ENCODE measurements around the gene PPIB. TPM values are rescaled to one million over a fixed set of nuclear protein-coding genes. Genes with fewer than 3 reads are reported as not detected.
A peak's percentile ranks its signal among the peaks of the same experiment; 100 is the strongest.

PPIB gene
- total RNA-seq, 1 donor, result 954 TPM

GRCh38 chr15:64156652-64157331, 6.0 kb downstream of the PPIB start:
- TF ChIP-seq, protein P1, sequence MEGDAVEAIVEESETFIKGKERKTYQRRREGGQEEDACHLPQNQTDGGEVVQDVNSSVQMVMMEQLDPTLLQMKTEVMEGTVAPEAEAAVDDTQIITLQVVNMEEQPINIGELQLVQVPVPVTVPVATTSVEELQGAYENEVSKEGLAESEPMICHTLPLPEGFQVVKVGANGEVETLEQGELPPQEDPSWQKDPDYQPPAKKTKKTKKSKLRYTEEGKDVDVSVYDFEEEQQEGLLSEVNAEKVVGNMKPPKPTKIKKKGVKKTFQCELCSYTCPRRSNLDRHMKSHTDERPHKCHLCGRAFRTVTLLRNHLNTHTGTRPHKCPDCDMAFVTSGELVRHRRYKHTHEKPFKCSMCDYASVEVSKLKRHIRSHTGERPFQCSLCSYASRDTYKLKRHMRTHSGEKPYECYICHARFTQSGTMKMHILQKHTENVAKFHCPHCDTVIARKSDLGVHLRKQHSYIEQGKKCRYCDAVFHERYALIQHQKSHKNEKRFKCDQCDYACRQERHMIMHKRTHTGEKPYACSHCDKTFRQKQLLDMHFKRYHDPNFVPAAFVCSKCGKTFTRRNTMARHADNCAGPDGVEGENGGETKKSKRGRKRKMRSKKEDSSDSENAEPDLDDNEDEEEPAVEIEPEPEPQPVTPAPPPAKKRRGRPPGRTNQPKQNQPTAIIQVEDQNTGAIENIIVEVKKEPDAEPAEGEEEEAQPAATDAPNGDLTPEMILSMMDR (IDR thresholded peaks at IDR 0.05; ENCODE audit: extremely low read depth, low read depth, low read length), result no peak
- Histone ChIP-seq H3K27me3 (ENCODE audit: insufficient read depth, low read length) (peaks cover 17% of the 10 kb centered on the region), H3K4me1 (ENCODE audit: insufficient read depth, low read length) (peaks cover 41% of the 10 kb centered on the region), H3K27ac (ENCODE audit: low read depth, low read length) (no peak overlapping the region), H2AFZ (ENCODE audit: low read length) (no peak overlapping the region), H3K36me3 (ENCODE audit: insufficient read depth, low read length) (peaks cover 68% of the 10 kb centered on the region), H3K9me3 (ENCODE audit: low read depth, low read length) (no peaks in the 10 kb centered on the region), H3K79me2 (ENCODE audit: insufficient read depth, low read length) (peaks cover 34% of the 10 kb centered on the region), H3K4me3 (ENCODE audit: insufficient read depth, low read length) (no peak overlapping the region), H3K4me2 (ENCODE audit: insufficient read depth, low read length) (no peak overlapping the region), H4K20me1 (ENCODE audit: insufficient read depth, low read length) (peaks cover 60% of the 10 kb centered on the region)
- no peak for DNase-seq (ENCODE audit: insufficient read length, low spot score, missing footprints)

GRCh38 chr15:64155802-64156651, 6.8 kb downstream of the PPIB start:
- no peaks in the 10 kb centered on the region for H3K9me3 ChIP-seq (ENCODE audit: low read depth, low read length)
- H3K4me1 ChIP-seq (ENCODE audit: insufficient read depth, low read length), result peaks cover 36% of the 10 kb centered on the region
- peaks cover 64% of the 10 kb centered on the region for H3K36me3 ChIP-seq (ENCODE audit: insufficient read depth, low read length)
- peaks cover 19% of the 10 kb centered on the region for H3K27me3 ChIP-seq (ENCODE audit: insufficient read depth, low read length)
- H3K27ac ChIP-seq (ENCODE audit: low read depth, low read length), result no peak overlapping the region
- TF ChIP-seq, protein P1 (IDR thresholded peaks at IDR 0.05; ENCODE audit: extremely low read depth, low read depth, low read length), result no peak
- H3K79me2 ChIP-seq (ENCODE audit: insufficient read depth, low read length), result peaks cover 28% of the 10 kb centered on the region
- no peak overlapping the region for H3K4me2 ChIP-seq (ENCODE audit: insufficient read depth, low read length)
- peaks cover 58% of the 10 kb centered on the region for H4K20me1 ChIP-seq (ENCODE audit: insufficient read depth, low read length)
- no peak for DNase-seq (ENCODE audit: insufficient read length, low spot score, missing footprints)
- no peak overlapping the region for H3K4me3 ChIP-seq (ENCODE audit: insufficient read depth, low read length)
- no peak overlapping the region for H2AFZ ChIP-seq (ENCODE audit: low read length)

GRCh38 chr15:64153480-64154367, 9.1 kb downstream of the PPIB start:
- peaks cover 12% of the 10 kb centered on the region for H3K79me2 ChIP-seq (ENCODE audit: insufficient read depth, low read length)
- H3K4me2 ChIP-seq (ENCODE audit: insufficient read depth, low read length), result no peak overlapping the region
- H3K36me3 ChIP-seq (ENCODE audit: insufficient read depth, low read length), result peaks cover 42% of the 10 kb centered on the region
- peaks cover 21% of the 10 kb centered on the region for H3K27me3 ChIP-seq (ENCODE audit: insufficient read depth, low read length)
- peaks cover 42% of the 10 kb centered on the region for H4K20me1 ChIP-seq (ENCODE audit: insufficient read depth, low read length)
- H2AFZ ChIP-seq (ENCODE audit: low read length), result no peak overlapping the region
- H3K4me1 ChIP-seq (ENCODE audit: insufficient read depth, low read length), result peaks cover 21% of the 10 kb centered on the region
- H3K4me3 ChIP-seq (ENCODE audit: insufficient read depth, low read length), result no peak overlapping the region
- DNase-seq (ENCODE audit: insufficient read length, low spot score, missing footprints), result peak; percentile 100
- H3K27ac ChIP-seq (ENCODE audit: low read depth, low read length), result no peak overlapping the region
- TF ChIP-seq, protein P1 (IDR thresholded peaks at IDR 0.05; ENCODE audit: extremely low read depth, low read depth, low read length), result peak; percentile 97
- H3K9me3 ChIP-seq (ENCODE audit: low read depth, low read length), result no peaks in the 10 kb centered on the region

Data from osteoblast (primary cell).